Neural cell (in vitro differentiated cells): ENCODE measurements around the gene ACBD3. TPM values are rescaled to one million over a fixed set of nuclear protein-coding genes. Genes with fewer than 3 reads are reported as not detected.
A peak's percentile ranks its signal among the peaks of the same experiment; 100 is the strongest.

Experiments
- H2AFZ ChIP-seq: fragments of 200-600, 300-800 bp; sonication (generic), shearing (Covaris generic); 2 replicates; pipeline ENCODE4 v1.6.0; 2014; ENCODE audit warnings: low read depth, mild to moderate bottlenecking, antibody characterized with exemption, low read length, moderate library complexity
- H3F3A ChIP-seq: fragments of 200-600 bp; shearing (Covaris generic); 2 replicates; pipeline ENCODE4 v1.6.1; 2016; ENCODE audit warnings: mild to moderate bottlenecking, moderate library complexity, mixed read lengths, antibody characterized with exemption, low read length; ENCODE audit not compliant: insufficient read depth, poor library complexity, severe bottlenecking
- H3K27ac ChIP-seq: fragments of 200-600, 300-800 bp; sonication (generic), shearing (Covaris generic); 2 replicates; pipeline ENCODE4 v1.5.1; 2014; ENCODE audit warnings: mild to moderate bottlenecking, low read length, moderate library complexity
- H3K27me3 ChIP-seq: fragments of 300-800, 200-600 bp; sonication (generic), shearing (Covaris generic); 2 replicates; pipeline ENCODE4 v1.6.0; 2014; ENCODE audit warnings: mild to moderate bottlenecking, low read depth, low read length, moderate library complexity; ENCODE audit not compliant: insufficient read depth
- H3K36me3 ChIP-seq: fragments of 300-800, 200-600 bp; sonication (generic), shearing (Covaris generic); 2 replicates; pipeline ENCODE4 v1.5.1; 2014; ENCODE audit warnings: mild to moderate bottlenecking, antibody characterized with exemption, low read length, moderate library complexity; ENCODE audit not compliant: insufficient read depth
- H3K4me2 ChIP-seq: fragments of 300-800, 200-600 bp; sonication (generic), shearing (Covaris generic); 2 replicates; pipeline ENCODE4 v1.6.0; 2014; ENCODE audit warnings: mild to moderate bottlenecking, low read length
- H3K4me3 ChIP-seq: fragments of 300-800, 200-600 bp; sonication (generic), shearing (Covaris generic); 2 replicates; pipeline ENCODE4 v1.5.1; 2014; ENCODE audit warnings: mild to moderate bottlenecking, low read length, moderate library complexity
- H3K79me2 ChIP-seq: fragments of 200-600 bp; shearing (Covaris generic); replicated peaks from 2 replicates; pipeline ENCODE4 v1.6.0; 2014; ENCODE audit warnings: mild to moderate bottlenecking, low read length, moderate library complexity; ENCODE audit not compliant: insufficient read depth
- H3K9ac ChIP-seq: fragments of 300-800, 200-600 bp; sonication (generic), shearing (Covaris generic); 2 replicates; pipeline ENCODE4 v1.6.1; 2016; ENCODE audit warnings: mild to moderate bottlenecking, low read length, mixed read lengths
- H3K9me2 ChIP-seq: fragments of 200-600 bp; shearing (Covaris generic); 2 replicates; pipeline ENCODE4 v1.6.1; 2016; ENCODE audit warnings: mild to moderate bottlenecking, low read length, mixed read lengths; ENCODE audit not compliant: insufficient read depth
- H3K9me3 ChIP-seq: fragments of 200-600, 300-800 bp; sonication (generic), shearing (Covaris generic); 2 replicates; pipeline ENCODE4 v1.6.1; 2016; ENCODE audit warnings: mild to moderate bottlenecking, mixed run types, low read length, moderate library complexity, mixed read lengths
- H4K20me1 ChIP-seq: fragments of 200-600 bp; shearing (Covaris generic); 2 replicates; pipeline ENCODE4 v1.6.1; 2016; ENCODE audit warnings: mild to moderate bottlenecking, mixed run types; ENCODE audit not compliant: insufficient read depth
- CTCF ChIP-seq: fragments of 450-650 bp; IDR thresholded peaks from 2 replicates; pipeline ENCODE4 v1.5.1; 2014; ENCODE audit warnings: antibody characterized with exemption, mild to moderate bottlenecking, moderate library complexity; ENCODE audit not compliant: poor library complexity, severe bottlenecking
- EP300 ChIP-seq: fragments of 450-650 bp; conservative IDR thresholded peaks from 2 replicates; pipeline ENCODE4 v1.6.1; 2014; ENCODE audit warnings: antibody characterized with exemption, mild to moderate bottlenecking, moderate library complexity; ENCODE audit not compliant: poor library complexity, severe bottlenecking
- EZH2 ChIP-seq: fragments of 200-600, 300-800 bp; shearing (Covaris generic), sonication (generic); IDR thresholded peaks from 2 replicates; pipeline ENCODE4 v1.6.1; 2014; ENCODE audit warnings: antibody characterized with exemption, low read length, borderline replicate concordance, mild to moderate bottlenecking; ENCODE audit not compliant: insufficient read depth, poor library complexity, severe bottlenecking
- MXI1 ChIP-seq: fragments of 450-650 bp; conservative IDR thresholded peaks from 2 replicates; pipeline ENCODE4 v1.6.1; 2014; ENCODE audit warnings: antibody characterized with exemption, mild to moderate bottlenecking; ENCODE audit not compliant: poor library complexity, severe bottlenecking
- POLR2AphosphoS5 ChIP-seq: IDR thresholded peaks from 2 replicates; pipeline ENCODE4 v1.6.1; 2012
- RAD21 ChIP-seq: fragments of 450-650 bp; conservative IDR thresholded peaks from 2 replicates; pipeline ENCODE4 v1.6.1; 2014; ENCODE audit warnings: antibody characterized with exemption, mild to moderate bottlenecking, moderate library complexity
- REST ChIP-seq: IDR thresholded peaks from 2 replicates; pipeline ENCODE4 v1.6.1; 2012; ENCODE audit warnings: borderline replicate concordance
- SMC3 ChIP-seq: fragments of 450-650 bp; conservative IDR thresholded peaks from 2 replicates; pipeline ENCODE4 v1.6.1; 2014; ENCODE audit warnings: antibody characterized with exemption, mild to moderate bottlenecking, moderate library complexity; ENCODE audit not compliant: poor library complexity
- TAF1 ChIP-seq: IDR thresholded peaks from 2 replicates; pipeline ENCODE4 v1.6.1; 2012; ENCODE audit warnings: low read depth
- polyA plus RNA-seq: library from polyadenylated mRNA; depleted of rRNA; stranded (reverse); fragments of >200 nt; gene quantifications from 2 replicates; pipeline ENCODE4 v1.2.3, GENCODE V29; 2014

Gene ACBD3
- polyA plus RNA-seq, 1 donor from 2014 or later: 30.8 TPM

GRCh38 chr1:226223157-226223785, 36.7 kb upstream of the ACBD3 start, which contains the start of gene MIXL1:
Gene MIXL1, plus strand, starts transcription at chr1:226223664. Its CDS starts 18 bp downstream, at chr1:226223682.
- no peak within 1 kb of the TSS for H2AFZ ChIP-seq
- peak within 1 kb of the TSS; percentile 31 for H3K9ac ChIP-seq
- peaks cover 32% of the 10 kb centered on the region for H3K27me3 ChIP-seq

GRCh38 chr1:226222686-226223085, 36.1 kb upstream of the ACBD3 start:
- H4K20me1 ChIP-seq: no peaks in the 10 kb centered on the region
- TF ChIP-seq EZH2 (no peak), POLR2AphosphoS5 (no peak), TAF1 (no peak), SMC3 (no peak), RAD21 (no peak), EP300 (no peak), REST (no peak), CTCF (no peak), MXI1 (no peak)
- no peak overlapping the region for H2AFZ ChIP-seq
- no peaks in the 10 kb centered on the region for H3K9me2 ChIP-seq
- no peak overlapping the region for H3K4me3 ChIP-seq
- H3K27ac ChIP-seq: no peak overlapping the region
- H3K36me3 ChIP-seq: no peaks in the 10 kb centered on the region
- H3F3A ChIP-seq: no peaks in the 10 kb centered on the region
- H3K79me2 ChIP-seq: no peaks in the 10 kb centered on the region
- no peak overlapping the region for H3K4me2 ChIP-seq
- H3K9me3 ChIP-seq: no peaks in the 10 kb centered on the region
- no peak overlapping the region for H3K9ac ChIP-seq
- H3K27me3 ChIP-seq: peaks cover 32% of the 10 kb centered on the region

More at GRCh38 chr1:226223157-226223785, 36.7 kb upstream of the ACBD3 start, which contains the start of gene MIXL1:
- no peak for TF ChIP-seq RAD21
- no peaks in the 10 kb centered on the region for H3K9me3 ChIP-seq
- no peaks in the 10 kb centered on the region for H3F3A ChIP-seq
- H4K20me1 ChIP-seq: no peaks in the 10 kb centered on the region
- no peaks in the 10 kb centered on the region for H3K36me3 ChIP-seq
- peak within 1 kb of the TSS; percentile 67 for H3K4me3 ChIP-seq
- H3K9me2 ChIP-seq: no peaks in the 10 kb centered on the region
- H3K4me2 ChIP-seq: no peak within 1 kb of the TSS
- no peak within 1 kb of the TSS for H3K27ac ChIP-seq
- no peaks in the 10 kb centered on the region for H3K79me2 ChIP-seq
